GM12878 (cell line): ENCODE measurements around the gene CRYAB. TPM values are rescaled to one million over a fixed set of nuclear protein-coding genes. Genes with fewer than 3 reads are reported as not detected.

Experiments
- BCLAF1 ChIP-seq: fragments of 450-650 bp; IDR thresholded peaks from 2 replicates; pipeline ENCODE4 v1.6.1; 2017; ENCODE audit warnings: antibody characterized with exemption, mild to moderate bottlenecking, moderate library complexity
- CHD2 ChIP-seq: IDR thresholded peaks from 2 replicates; pipeline ENCODE4 v1.6.1; 2011; ENCODE audit warnings: low read depth, low read length, improper control_type of control experiment, borderline replicate concordance
- DPF2 ChIP-seq: fragments of 450-650 bp; IDR thresholded peaks from 2 replicates; pipeline ENCODE4 v1.6.1; 2017; ENCODE audit warnings: mild to moderate bottlenecking
- EGR1 ChIP-seq, 2 experiments: IDR thresholded peaks; 1 replicate in 1 of 2; 2 replicates in 1 of 2; pipeline ENCODE4 v1.6.1; 2011 to 2012; ENCODE audit warnings: low read depth in 2 of 2, low read length in 2 of 2, borderline replicate concordance in 1 of 2, mild to moderate bottlenecking in 1 of 2, moderate library complexity in 1 of 2
- FOS ChIP-seq: IDR thresholded peaks from 3 replicates; pipeline ENCODE4 v1.6.1; 2011; ENCODE audit warnings: borderline replicate concordance; ENCODE audit not compliant: insufficient read length; ENCODE audit errors: extremely low read depth
- FOXK2 ChIP-seq: fragments of 450-650 bp; IDR thresholded peaks from 2 replicates; pipeline ENCODE4 v1.6.1; 2017; ENCODE audit warnings: mild to moderate bottlenecking, moderate library complexity
- FOXM1 ChIP-seq: IDR thresholded peaks from 2 replicates; pipeline ENCODE4 v1.6.1; 2012; ENCODE audit warnings: low read depth, mild to moderate bottlenecking, inconsistent platforms, low read length, moderate library complexity
- GATAD2B ChIP-seq: fragments of 450-650 bp; conservative IDR thresholded peaks from 2 replicates; pipeline ENCODE4 v1.6.1; 2017; ENCODE audit warnings: low read depth, mild to moderate bottlenecking, moderate library complexity
- HCFC1 ChIP-seq: fragments of 150-350 bp; IDR thresholded peaks from 2 replicates; pipeline ENCODE4 v1.6.1; 2014; ENCODE audit warnings: low read length
- KDM1A ChIP-seq: fragments of 200-600 bp; sonication (generic); IDR thresholded peaks from 2 replicates; pipeline ENCODE4 v1.6.1; 2016; ENCODE audit warnings: borderline replicate concordance
- NR2C1 ChIP-seq: fragments of 450-650 bp; IDR thresholded peaks from 2 replicates; pipeline ENCODE4 v1.6.1; 2017; ENCODE audit warnings: antibody characterized with exemption, mild to moderate bottlenecking, moderate library complexity
- NR2C2 ChIP-seq: IDR thresholded peaks from 2 replicates; pipeline ENCODE4 v1.6.1; 2011; ENCODE audit warnings: borderline replicate concordance, low read depth; ENCODE audit not compliant: control insufficient read depth, insufficient read length
- SMC3 ChIP-seq: IDR thresholded peaks from 2 replicates; pipeline ENCODE4 v1.6.1; 2011; ENCODE audit warnings: low read length, improper control_type of control experiment, borderline replicate concordance
- STAT3 ChIP-seq: IDR thresholded peaks from 2 replicates; pipeline ENCODE4 v1.6.1; 2011; ENCODE audit warnings: low read depth, low read length, improper control_type of control experiment
- ZNF207 ChIP-seq: fragments of 450-650 bp; IDR thresholded peaks from 2 replicates; pipeline ENCODE4 v1.6.1; 2014; ENCODE audit warnings: antibody characterized with exemption, mild to moderate bottlenecking, borderline replicate concordance
- ZNF384 ChIP-seq: IDR thresholded peaks from 2 replicates; pipeline ENCODE4 v1.6.1; 2012; ENCODE audit warnings: low read depth, mild to moderate bottlenecking, low read length, improper control_type of control experiment, borderline replicate concordance
- polyA plus RNA-seq, 11 experiments: library from polyadenylated mRNA; depleted of rRNA in 4 of 11; unstranded in 6 of 11; stranded (reverse) in 5 of 11; fragments of >200 nt; fragmentation: Nextera tagmentation in 4 of 11; fragmentation: Illumina TruSeq in 1 of 11; extraction: Ambion mirVana in 4 of 11; extraction: Trizol in 1 of 11; gene quantifications; 1 replicate in 1 of 11; 2 replicates in 10 of 11; pipeline versions ENCODE4 v1.2.1 to v1.2.3, GENCODE V29; 2011 to 2016; ENCODE audit warnings: inconsistent platforms in 2 of 11, missing spikeins in 2 of 11, low read depth in 1 of 11
- total RNA-seq, 4 experiments: library from RNA; depleted of rRNA in 3 of 4; stranded (reverse); fragments of >200 nt in 3 of 4; fragmentation: Illumina TruSeq in 1 of 4; extraction: Trizol in 1 of 4; gene quantifications; 2 replicates each; pipeline versions ENCODE4 v1.2.1 to v1.2.3, GENCODE V29; 2013 to 2021
- TF ChIP-seq, protein P1 (sequence below): IDR thresholded peaks from 2 replicates; pipeline ENCODE4 v1.6.1; 2011; ENCODE audit warnings: low read depth, low read length, improper control_type of control experiment, borderline replicate concordance
- TF ChIP-seq, protein P2 (sequence below): IDR thresholded peaks from 2 replicates; pipeline ENCODE4 v1.6.1; 2012; ENCODE audit warnings: mild to moderate bottlenecking, low read depth, low read length
- TF ChIP-seq, protein P3 (sequence below): fragments of 450-650 bp; conservative IDR thresholded peaks from 2 replicates; pipeline ENCODE4 v1.6.1; 2017; ENCODE audit warnings: mild to moderate bottlenecking, moderate library complexity

The CRYAB gene
- total and polyA plus RNA-seq, 10 of the 15 experiments (the other 5 are each of a cell fraction or from before 2014, with no cell fraction given): 0.72 to 1.0 TPM; not detected in 8

DNA sequence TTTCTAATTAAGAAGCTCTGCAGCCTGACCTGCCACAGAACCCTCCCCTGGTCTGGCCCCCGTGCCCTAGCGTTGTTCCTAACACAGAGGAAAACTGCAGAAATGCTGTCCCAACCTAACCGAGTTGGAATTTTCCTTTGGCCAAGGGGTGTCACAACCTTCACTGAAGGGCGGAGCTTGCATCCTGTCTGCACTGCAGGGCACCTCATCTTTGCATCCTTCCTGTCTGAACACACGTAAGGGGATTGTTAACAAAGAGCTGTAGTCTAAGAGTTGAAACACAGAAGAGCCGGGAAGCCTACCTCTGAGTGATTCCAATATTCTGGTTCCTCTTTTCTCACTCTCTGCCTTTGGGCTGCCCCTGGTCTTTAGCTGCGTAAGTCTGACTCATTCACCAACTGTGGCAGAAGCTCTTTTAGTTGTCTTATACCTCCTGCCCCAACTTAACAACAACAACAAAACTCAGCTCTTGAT is 27.2 kb upstream of the CRYAB start (continued):
- TF ChIP-seq BCLAF1 (no peak), HCFC1 (no peak), ZNF207 (no peak), FOXK2 (no peak), FOXM1 (0 out of 2 replicates have a peak, but pooled peaks have one; percentile 42), KDM1A (no peak), SMC3 (no peak), ZNF384 (no peak), NR2C2 (no peak), STAT3 (no peak), GATAD2B (no peak), NR2C1 (no peak), EGR1 (IDR thresholded peaks at IDR 0.05; ENCODE audit: borderline replicate concordance in 1 of 2, low read depth in 2 of 2, low read length in 2 of 2) (no peak), CHD2 (no peak), FOS (no peak), DPF2 (peak; percentile 59; the same call in 1 of the 2 replicates)
- TF ChIP-seq, protein P1, sequence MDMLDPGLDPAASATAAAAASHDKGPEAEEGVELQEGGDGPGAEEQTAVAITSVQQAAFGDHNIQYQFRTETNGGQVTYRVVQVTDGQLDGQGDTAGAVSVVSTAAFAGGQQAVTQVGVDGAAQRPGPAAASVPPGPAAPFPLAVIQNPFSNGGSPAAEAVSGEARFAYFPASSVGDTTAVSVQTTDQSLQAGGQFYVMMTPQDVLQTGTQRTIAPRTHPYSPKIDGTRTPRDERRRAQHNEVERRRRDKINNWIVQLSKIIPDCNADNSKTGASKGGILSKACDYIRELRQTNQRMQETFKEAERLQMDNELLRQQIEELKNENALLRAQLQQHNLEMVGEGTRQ: no peak
- TF ChIP-seq, protein P2, sequence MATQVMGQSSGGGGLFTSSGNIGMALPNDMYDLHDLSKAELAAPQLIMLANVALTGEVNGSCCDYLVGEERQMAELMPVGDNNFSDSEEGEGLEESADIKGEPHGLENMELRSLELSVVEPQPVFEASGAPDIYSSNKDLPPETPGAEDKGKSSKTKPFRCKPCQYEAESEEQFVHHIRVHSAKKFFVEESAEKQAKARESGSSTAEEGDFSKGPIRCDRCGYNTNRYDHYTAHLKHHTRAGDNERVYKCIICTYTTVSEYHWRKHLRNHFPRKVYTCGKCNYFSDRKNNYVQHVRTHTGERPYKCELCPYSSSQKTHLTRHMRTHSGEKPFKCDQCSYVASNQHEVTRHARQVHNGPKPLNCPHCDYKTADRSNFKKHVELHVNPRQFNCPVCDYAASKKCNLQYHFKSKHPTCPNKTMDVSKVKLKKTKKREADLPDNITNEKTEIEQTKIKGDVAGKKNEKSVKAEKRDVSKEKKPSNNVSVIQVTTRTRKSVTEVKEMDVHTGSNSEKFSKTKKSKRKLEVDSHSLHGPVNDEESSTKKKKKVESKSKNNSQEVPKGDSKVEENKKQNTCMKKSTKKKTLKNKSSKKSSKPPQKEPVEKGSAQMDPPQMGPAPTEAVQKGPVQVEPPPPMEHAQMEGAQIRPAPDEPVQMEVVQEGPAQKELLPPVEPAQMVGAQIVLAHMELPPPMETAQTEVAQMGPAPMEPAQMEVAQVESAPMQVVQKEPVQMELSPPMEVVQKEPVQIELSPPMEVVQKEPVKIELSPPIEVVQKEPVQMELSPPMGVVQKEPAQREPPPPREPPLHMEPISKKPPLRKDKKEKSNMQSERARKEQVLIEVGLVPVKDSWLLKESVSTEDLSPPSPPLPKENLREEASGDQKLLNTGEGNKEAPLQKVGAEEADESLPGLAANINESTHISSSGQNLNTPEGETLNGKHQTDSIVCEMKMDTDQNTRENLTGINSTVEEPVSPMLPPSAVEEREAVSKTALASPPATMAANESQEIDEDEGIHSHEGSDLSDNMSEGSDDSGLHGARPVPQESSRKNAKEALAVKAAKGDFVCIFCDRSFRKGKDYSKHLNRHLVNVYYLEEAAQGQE: no peak
- TF ChIP-seq, protein P3, sequence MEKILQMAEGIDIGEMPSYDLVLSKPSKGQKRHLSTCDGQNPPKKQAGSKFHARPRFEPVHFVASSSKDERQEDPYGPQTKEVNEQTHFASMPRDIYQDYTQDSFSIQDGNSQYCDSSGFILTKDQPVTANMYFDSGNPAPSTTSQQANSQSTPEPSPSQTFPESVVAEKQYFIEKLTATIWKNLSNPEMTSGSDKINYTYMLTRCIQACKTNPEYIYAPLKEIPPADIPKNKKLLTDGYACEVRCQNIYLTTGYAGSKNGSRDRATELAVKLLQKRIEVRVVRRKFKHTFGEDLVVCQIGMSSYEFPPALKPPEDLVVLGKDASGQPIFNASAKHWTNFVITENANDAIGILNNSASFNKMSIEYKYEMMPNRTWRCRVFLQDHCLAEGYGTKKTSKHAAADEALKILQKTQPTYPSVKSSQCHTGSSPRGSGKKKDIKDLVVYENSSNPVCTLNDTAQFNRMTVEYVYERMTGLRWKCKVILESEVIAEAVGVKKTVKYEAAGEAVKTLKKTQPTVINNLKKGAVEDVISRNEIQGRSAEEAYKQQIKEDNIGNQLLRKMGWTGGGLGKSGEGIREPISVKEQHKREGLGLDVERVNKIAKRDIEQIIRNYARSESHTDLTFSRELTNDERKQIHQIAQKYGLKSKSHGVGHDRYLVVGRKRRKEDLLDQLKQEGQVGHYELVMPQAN: no peak
